HG03095 (cell line): ENCODE results near the gene SLC9A3.
"Not testable (repeated sequence)": the region's sequence is repeated elsewhere in the genome, so short reads cannot be mapped to it uniquely, and the experiment has no call there.

Source experiments
- ATAC-seq: cut with Tn5 transposase; IDR thresholded peaks from one replicate; pipeline ENCODE4 v1.9.1; 2021; ENCODE audit warnings: moderate library complexity; ENCODE audit not compliant: unreplicated experiment

SLC9A3 gene

DNA sequence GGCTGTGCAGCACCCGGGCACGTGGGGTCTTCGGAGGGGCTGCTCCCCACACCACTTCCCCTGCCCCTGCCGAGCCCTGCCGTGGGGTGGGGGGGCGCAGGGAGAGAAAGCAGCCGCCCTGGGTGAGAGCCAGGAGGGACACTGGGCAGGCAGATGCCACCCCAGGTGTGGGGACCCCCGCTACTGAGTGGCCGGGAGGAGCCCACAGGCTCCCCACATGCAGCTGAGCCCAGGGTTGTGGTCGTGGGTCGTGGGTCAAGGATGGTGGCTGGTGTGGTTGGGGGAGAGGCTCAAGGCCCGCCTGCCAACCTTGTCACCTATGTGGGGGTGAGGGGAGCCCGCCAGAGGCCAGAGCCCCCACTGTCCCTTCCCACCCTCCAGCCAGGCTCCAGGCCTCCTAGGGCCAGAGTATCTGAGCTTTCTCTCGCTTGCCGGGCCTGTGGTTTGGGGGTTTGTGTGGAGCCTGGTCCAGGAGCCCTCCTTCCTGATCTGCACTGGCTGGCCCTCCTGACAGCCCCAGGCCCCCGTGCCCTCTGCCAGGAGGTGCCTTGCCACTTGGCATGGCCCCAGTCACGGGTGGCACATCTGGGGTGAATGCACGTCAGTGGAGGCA lies 45.8 kb downstream of the SLC9A3 start:
- ATAC-seq, result no peak

DNA sequence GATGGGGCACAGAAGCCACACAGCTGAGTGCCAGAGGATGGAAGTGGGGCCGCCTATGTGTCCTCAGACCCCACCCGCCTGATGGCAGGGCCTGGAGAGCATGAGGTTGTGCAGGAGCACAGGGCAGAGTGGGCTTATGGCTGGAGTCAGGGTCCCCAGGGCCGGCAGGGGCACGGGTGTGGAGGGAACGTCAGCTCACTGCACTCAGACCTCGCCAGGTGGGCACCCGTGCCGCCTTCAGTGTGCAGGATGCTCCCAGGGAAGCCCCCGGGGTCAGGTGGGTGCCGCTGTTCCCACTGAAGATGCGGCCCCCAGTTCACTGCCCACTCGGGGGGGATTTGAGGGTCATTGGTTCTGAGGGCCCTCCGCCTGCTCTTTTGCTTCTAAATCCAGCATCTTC lies 46.4 kb downstream of the SLC9A3 start:
- ATAC-seq, result no peak

DNA sequence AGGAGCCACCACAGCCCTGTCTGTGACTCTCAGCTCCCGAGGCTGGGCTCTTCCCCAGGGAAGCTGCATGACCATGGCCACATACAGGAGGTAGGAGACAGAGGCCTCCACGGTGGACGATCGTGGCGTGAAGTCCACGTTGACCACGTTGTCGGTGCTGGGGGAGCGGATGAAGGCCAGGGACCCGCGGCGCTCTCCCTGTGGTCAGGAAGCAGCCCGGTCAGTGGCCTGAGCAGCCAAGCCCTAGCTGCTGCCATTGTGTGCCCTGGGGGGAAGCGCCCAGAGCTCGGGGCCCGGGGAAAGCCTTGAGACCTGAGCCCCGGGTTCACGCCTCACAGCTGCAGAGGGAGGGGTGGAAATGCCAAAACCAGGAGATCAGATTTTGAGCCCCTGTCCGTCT lies 47.0 kb downstream of the SLC9A3 start:
- ATAC-seq, result no peak

DNA sequence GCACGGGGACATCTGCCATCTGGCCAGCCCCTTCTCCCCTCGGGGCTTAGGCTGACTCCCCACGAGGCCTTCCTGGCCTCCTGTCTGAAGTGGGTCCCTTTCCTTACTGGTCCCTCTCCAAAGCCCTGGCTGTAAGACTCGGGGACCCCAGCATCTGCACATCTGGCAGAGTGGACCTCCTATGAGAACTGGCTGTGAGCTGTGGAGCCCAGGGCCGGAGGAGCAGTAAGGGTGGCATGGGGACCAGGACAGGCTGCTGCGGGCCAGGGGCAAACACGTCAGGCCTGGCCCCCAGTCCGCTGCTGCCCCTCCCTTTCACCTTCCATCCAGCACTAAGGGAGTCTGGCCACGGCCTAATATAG lies 47.5 kb downstream of the SLC9A3 start:
- ATAC-seq, result no peak

DNA sequence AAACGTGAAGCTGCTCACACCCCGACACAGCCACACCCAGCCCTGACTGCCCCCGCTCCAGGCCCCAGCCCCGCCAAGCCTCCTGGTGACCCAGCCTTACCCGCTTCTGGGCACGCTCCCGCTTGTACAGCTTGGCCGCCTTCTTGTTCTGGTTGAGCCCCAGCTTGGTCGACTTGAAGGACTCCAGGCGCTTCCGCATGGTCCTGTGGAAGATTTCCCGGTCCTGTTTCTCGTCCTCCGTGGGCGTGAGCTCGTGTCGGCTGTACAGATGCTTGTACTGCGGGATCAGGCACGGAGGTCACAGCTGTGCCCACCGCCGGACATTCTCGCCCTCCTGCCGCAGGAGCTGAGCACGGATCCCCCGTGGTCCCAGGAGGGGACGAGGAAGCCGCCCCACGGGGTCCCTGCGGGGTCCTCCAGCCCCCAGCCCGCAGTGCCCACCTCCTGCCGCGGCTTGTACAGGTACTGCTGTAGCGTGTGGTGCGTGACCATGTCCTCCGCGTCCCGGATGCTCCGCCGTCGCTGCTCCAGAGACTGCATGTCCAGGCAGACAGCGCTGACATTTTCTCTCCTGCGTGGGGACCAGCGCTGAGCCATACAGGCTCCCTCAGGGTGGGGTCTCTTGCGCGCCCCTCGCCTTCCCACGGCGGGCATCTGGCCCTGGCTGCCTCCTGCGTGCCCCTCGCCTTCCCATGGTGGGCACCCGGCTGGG lies 48.0 kb downstream of the SLC9A3 start:
- no peak for ATAC-seq

DNA sequence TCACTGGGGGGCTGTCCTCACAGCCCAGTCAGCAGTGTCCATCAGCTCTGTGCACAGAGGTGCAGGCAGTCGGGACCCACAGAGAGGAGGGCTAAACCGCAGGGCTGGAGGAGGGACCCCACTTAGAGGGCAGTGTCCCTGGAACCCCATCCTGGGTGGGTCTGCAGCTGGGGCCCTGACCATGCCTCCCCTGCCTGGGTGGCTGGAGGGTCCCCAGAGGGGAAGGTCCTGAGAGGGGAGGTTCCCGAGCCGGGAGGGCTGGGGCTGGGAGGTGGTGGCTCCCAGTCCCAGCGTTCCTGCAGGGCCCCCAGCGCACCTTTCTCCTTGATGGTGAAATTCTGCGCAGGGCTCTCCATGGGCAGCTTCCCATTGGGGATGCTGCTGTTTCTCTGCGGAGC lies 48.5 kb downstream of the SLC9A3 start:
- ATAC-seq, result no peak

DNA sequence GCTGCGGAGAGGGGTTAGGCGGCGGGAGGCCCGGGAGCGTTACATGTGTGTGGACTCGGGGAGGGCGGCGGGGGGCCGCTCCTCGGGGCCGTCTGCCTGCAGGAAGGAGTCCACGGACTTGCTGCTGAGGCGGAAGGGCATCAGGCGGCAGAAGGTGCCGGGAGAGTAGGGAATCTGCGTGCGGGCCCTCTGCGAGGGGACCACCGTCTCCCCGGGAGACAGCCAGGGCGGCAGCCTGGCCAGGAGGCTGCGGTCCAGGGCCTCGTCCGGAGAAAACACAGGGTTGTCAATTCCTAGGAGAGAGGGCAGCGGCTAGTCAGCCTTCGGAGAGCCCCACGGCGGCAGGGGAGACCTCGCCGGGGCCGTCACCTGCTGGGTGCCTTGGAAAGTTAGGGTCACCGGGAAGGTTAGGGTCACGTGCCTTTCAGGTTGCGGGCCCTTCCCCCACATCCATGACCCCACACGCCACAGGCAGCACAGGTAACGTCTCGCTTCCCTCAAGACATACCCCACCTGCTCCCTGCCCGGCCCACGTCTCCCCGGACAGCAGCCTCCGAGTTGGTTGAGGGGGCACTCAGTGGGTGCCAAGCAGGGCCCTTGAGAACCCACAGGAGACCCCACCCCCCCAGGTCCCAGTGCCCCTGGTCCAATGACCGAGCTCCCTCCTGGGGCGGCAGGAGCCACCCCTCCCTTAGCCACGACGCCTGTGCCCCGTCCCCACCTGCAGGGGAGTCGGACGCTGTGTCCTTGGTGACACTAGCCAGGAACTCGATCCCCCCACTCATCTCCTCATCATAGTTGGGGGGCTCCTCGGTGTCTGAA lies 49.2 kb downstream of the SLC9A3 start:
- no peak for ATAC-seq

DNA sequence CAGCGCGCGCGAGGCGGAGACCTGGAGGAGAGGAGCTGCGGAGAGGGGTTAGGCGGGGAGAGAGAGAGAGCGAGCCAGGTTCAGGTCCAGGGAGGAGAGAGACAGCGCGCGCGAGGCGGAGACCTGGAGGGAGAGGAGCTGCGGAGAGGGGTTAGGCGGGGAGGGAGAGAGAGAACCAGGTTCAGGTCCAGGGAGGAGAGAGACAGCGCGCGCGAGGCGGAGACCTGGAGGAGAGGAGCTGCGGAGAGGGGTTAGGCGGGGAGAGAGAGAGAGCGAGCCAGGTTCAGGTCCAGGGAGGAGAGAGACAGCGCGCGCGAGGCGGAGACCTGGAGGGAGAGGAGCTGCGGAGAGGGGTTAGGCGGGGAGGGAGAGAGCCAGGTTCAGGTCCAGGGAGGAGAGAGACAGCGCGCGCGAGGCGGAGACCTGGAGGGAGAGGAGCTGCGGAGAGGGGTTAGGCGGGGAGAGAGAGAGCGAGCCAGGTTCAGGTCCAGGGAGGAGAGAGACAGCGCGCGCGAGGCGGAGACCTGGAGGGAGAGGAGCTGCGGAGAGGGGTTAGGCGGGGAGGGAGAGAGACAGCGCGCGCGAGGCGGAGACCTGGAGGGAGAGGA lies 49.9 kb downstream of the SLC9A3 start:
- not testable (repeated sequence) for ATAC-seq

DNA sequence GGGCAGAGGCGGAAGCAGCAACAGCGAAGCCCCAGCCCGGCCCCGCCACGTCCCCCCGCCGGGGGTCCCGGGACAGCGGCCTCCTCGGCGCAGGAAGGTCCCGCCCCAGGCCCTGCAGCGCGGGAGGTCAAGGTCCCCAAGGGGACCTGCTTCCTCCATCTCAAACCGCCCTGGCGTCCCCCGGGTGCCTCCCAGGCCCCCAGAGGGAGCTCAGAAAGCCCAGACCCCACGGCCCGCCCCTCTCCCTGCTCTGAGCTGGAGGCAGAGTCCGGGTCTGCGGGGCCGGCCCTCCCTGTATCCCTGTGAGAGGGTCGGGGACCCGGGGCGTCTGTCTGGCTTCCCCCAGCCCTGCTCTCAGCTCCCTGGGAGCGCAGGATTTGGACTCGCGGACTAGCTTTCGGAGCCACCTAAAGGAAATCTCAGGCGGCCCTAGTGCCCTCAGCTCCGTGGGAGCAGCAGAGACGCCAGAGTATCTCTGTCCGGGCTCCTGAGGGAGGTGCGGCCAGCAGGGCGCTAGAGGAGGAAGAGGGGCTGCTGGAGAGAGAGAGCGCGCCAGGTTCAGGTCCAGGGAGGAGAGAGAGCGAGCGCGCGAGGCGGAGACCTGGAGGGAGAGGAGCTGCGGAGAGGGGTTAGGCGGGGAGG lies 50.6 kb downstream of the SLC9A3 start:
- peak; percentile 29 for ATAC-seq

DNA sequence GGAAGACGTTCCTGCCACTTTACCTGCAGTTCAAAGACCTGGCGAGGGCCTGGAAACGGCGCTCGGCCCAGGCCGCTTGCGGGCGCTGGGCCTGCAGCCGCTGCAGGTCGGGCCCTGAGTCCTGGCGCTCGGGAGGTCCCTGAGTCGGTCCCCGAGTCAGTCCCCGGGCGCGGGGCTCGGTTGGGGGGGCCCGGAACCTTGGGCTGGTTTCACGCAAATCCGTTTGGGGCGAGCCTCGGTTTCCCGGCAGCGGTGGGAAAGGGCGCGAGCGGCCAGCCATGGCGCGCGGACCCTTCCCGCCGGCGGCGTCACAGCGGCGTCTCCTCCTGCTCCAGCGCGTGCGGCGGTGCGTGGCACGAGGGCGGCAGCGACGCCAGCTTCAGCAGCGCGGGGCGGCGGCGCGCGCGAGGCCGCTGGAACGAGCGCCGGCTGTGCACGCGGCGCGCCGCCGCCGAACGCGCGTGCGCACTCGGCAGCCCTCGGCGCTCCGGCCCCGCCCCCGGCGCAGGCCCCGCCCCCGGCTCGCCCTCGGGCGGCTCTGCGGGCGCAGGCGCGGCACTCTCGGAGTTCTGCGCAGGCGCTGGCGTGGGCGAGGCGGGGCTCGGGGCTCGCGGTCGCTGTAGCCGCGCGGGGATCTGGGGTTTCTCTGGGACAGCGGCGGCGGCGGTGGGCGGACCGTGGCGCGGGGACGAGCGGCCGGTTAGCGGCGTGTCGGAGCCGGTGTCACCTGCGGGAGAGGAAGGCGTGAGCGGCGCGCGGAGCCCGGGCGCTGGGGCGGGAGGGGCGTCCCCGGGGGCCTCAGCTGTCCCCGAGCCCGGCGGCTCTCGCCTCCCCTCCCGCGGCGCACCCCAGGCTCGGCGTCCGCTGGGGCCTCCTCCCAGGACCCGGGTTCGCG lies 51.3 kb downstream of the SLC9A3 start:
- peak; percentile 63 for ATAC-seq

DNA sequence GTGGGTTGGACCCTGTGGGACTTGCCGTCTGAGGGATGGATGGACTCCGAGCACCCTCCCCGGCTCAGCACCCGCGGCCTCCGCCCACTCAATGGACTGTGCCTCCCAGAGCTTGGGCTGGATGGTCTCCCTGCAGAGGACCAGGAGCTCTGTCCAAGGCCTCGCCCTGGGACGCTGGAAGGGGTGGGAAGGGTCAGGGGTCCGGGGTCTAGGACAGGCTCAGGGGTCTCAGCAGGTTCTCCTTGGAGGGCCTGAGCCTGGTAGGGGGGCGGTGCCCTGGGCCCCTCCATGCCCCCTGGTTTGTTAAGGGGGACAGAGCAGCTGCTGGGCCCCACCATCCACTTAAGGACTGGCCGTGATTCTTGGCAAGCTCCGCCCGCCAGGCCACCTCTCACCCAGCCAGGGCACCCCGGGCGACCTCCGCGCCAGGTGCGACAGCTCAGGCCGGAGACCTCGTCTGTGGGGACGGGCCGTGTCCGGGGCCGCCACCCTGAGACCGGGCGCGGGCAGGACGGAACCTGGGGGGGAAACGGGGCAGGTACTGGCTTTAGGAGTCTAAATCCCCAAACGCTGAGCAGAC lies 52.1 kb downstream of the SLC9A3 start:
- ATAC-seq, result peak; percentile 3

DNA sequence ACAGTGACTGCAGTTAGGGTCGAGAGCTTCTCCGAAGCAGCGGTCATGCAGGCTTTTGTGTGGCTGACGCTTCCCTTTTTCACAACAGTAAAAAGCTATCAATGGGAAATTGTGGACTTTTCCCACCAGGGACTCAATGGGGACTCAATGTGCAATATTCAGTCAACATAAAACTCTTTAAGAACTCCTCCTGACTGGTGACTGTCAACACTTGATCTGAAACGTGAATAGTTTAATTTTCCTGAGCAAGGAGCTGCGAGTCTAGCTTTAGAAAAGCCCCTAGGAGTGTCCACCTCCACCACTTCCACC lies 52.5 kb downstream of the SLC9A3 start:
- no peak for ATAC-seq

DNA sequence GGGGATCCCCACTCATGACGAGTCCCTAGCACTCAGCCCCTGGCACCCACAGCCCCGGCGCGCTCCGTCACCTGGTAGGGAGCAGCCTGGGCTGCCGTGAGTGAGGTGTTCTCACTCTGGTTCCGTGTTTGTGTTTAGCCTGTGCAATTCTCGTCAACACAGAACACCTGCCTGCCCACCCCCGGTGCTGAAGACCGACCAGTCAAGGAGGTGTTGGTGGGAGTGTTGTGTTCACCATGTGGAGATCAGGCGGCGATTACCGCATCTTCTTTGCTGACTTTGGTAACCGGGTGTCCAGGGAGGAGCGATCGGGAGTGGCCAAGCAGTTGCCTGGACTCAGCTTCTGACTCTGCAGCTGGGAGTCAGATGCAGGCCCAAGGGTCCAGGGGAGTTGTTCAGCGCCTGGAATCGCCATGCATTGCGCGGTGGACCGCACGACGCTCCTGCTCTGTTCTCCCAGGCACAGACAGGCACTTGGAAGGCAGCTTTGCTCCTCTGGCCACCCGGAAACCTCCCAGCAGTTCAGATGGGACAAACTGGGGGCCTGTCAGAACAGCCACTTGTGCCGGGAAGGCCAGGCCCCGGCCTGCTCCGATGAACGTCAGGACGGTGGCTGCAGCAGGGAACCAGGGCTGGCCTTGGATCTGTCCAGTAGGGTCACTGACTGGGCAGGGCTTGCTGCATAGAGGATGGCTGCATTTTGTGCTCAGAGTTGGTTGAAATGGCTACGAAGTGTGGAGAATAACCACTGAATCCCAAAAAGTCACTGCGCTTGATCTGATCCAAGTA lies 53.1 kb downstream of the SLC9A3 start:
- ATAC-seq, result no peak

DNA sequence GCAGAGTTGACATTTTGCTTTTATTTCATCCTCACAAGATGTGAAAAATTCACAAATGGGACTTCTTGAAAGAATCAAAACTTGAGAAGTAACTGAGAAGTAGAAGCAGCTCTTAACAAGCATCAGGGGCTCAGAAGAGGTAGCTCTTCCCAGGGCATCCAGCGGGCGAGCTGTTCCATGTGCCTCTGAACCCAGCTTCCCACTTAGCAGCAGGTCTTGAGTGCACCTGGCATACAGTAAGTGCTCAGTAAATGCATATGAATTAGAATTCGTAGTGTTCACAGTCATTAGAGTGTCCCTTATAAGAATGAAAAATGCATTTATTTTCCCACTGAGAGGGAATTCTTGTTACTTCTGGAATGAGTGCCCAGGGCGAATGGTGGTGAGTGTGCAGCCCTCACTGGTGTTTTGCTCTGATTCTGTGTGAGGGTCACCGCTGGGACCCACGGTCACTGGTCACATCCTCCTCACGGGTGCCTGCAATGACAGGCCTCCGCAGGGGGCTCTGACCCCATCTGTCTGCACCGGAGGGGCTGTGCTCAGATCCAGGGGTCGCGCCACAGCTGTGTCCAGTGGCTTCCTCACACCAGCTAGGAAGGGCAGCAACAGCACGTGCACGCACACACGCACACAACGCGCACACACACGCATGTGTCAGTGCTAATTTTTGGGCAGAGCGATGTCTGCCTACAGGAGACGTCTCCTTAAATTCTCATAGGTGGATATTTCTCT lies 54.3 kb downstream of the SLC9A3 start:
- no peak for ATAC-seq

DNA sequence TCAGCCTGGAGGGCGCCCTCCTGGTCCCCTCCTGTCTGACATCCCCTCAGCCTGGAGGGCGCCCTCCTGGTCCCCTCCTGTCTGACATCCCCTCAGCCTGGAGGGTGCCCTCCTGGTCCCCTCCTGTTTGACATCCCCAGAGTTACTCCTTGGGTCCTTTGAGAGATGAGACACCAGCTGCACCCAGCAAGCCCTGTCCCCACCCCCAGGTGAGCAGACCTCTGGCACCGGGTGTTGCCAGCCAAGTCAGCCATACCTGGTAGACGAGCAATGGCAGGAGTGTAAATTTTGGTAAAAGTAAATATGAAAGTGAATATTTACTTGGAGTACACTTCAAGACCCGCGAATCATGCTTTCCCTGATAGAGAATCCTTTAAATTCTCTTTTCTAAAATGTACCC lies 55.8 kb downstream of the SLC9A3 start:
- ATAC-seq, result no peak

DNA sequence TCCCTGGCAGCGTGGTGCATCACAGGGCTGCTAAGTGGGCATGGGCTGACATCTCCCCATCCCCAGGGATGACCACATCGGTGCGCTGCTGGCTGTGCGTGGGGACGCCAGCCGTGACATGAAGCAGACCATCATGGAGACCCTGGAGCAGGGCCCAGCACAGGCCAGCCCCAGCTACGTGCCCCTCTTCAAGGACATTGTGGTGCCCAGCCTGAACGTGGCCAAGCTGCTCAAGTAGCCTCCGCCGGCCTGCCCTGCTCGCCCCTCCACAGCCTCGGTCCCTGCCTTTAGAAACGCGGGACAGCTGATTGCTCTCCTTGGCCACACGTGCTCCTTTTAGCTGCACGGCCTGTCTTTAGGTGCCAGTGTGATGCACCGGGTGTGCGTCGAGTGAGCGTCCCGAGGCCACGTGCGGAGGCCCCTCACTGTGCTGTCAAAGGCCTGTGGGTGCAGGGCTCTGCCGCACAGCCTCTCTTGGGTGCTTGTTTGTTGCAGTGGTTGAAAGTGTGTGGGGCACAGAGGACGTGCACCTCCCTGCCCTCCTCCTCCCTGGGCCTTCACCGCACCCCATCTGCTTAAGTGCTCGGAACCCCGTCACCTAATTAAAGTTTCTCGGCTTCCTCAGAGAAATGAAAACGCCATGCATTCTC lies 57.5 kb downstream of the SLC9A3 start:
- ATAC-seq, result no peak

DNA sequence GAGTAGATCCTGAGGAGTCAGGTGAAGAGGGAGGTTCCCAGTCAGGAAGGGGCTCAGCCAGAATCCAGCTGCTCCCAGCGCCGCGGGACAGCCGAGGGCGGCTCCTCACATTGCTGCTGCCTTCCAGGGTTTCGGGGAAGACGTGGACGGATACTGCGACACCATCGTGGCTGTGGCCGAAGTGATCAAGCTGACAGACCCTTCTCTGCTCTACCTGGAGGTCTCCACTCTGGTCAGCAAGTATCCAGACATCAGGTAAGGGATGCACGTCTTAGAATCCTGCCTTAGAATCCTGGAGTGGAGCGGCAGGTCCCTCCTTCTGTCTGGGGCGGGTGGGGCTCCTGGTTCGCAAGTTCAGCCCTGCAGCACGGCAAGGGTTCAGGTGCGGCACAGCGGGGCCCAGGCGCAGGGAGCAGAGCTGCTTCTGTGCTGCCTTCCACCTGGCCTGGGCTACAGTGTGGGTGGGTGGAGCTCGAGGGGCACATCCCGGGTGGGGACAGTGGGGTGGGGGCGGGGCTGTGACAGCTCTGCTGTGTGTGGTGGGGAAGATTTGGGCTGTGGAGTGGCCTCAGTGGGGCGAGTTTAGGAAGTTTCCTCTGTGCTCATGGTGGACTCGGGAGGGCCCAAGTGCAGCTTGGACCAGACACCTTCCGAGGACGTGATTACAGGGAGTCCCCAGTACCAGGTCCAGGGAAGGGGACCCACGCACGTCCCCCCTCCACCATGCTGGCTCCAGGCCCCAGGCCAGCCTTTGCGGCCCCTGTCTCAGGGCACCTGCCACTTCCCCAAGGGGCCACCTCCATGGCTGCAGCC lies 58.5 kb downstream of the SLC9A3 start:
- ATAC-seq, result no peak
